K562 (cell line): ENCODE data around the gene ARHGAP8. TPM values are rescaled to one million over a fixed set of nuclear protein-coding genes. Genes with fewer than 3 reads are reported as not detected.

ENCODE experiments used
- HINFP ChIP-seq: fragments of 450-650 bp; conservative IDR thresholded peaks from 2 replicates; pipeline ENCODE4 v1.6.1; 2016; ENCODE audit warnings: missing genetic modification characterization, low read depth, mild to moderate bottlenecking, control low read depth, missing compliant biosample characterization
- MGA ChIP-seq: fragments of 450-650 bp; IDR thresholded peaks from 2 replicates; pipeline ENCODE4 v1.6.1; 2016; ENCODE audit warnings: mild to moderate bottlenecking, moderate library complexity
- polyA plus RNA-seq, 8 experiments: library from polyadenylated mRNA; depleted of rRNA in 4 of 8; stranded (reverse) in 5 of 8; unstranded in 3 of 8; fragments of >200 nt; fragmentation: Nextera tagmentation in 2 of 8; fragmentation: Illumina TruSeq in 1 of 8; extraction: Ambion mirVana in 2 of 8; extraction: Trizol in 1 of 8; gene quantifications; 2 replicates each; pipeline versions ENCODE4 v1.2.1 to v1.2.3, GENCODE V29; 2011 to 2014; ENCODE audit warnings: inconsistent platforms in 1 of 8, missing spikeins in 1 of 8
- total RNA-seq, 7 experiments: library from RNA; depleted of rRNA in 6 of 7; stranded (reverse); fragments of >200 nt in 6 of 7; fragmentation: Illumina TruSeq in 2 of 7; extraction: Trizol in 2 of 7; gene quantifications; 2 replicates each; pipeline versions ENCODE4 v1.2.1 to v1.2.3, GENCODE V29; 2011 to 2021; ENCODE audit warnings: low replicate concordance in 1 of 7

ARHGAP8 gene
- total and polyA plus RNA-seq, 9 of the 15 experiments (the other 6 are each of a cell fraction or from before 2014, with no cell fraction given) = 0.15 to 2.2 (median 0.62) TPM

DNA sequence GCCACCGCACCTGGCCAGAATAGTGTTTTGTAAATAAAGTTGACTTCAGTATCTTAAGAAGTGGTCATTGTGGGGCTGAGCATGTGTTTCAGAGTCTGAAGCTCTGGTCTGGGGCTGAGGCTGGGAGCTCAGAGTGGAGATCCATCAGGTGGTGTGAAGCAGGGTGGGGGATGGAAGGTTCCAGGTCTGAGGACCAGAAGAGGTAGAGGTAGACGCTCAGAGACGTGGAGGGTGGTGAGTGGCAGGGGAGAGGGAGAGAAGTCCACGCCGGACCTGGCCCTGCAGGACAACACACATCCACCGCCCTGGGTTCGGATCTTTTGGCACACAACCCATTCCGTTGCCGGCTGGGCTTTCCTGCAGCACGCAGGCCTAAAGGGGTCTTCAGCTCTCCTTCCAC is 40.7 kb downstream of the ARHGAP8 start (continued):
- TF ChIP-seq MGA (no peak), HINFP (tag) (no peak)
